Karpas-422 (cell line): ENCODE measurements around the gene BFSP2. TPM values are rescaled to one million over a fixed set of nuclear protein-coding genes. Genes with fewer than 3 reads are reported as not detected.
A peak's percentile ranks its signal among the peaks of the same experiment; 100 is the strongest.

ENCODE experiments used
- DNase-seq: peaks from one replicate; pipeline ENCODE4 v3.0.0-alpha.2; 2015
- H2AFZ ChIP-seq: fragments of 200-600 bp; sonication (generic); 2 replicates; pipeline ENCODE4 v1.6.1; 2014; ENCODE audit warnings: antibody characterized with exemption, low read length, mixed read lengths
- H3K27ac ChIP-seq: fragments of 200-600 bp; sonication (generic); 2 replicates; pipeline ENCODE4 v1.5.1; 2014; ENCODE audit warnings: mild to moderate bottlenecking, low read length, moderate library complexity
- H3K27me3 ChIP-seq: fragments of 200-600 bp; sonication (generic); 2 replicates; pipeline ENCODE4 v1.6.1; 2014; ENCODE audit warnings: low read length, mixed read lengths
- H3K36me3 ChIP-seq: fragments of 200-600 bp; sonication (generic); 2 replicates; pipeline ENCODE4 v1.6.1; 2014; ENCODE audit warnings: low read length, mixed read lengths; ENCODE audit not compliant: insufficient read depth
- H3K4me1 ChIP-seq: fragments of 200-600 bp; sonication (generic); 2 replicates; pipeline ENCODE4 v1.6.1; 2014; ENCODE audit warnings: mild to moderate bottlenecking, low read length, mixed read lengths
- H3K4me2 ChIP-seq: fragments of 200-600 bp; sonication (generic); 2 replicates; pipeline ENCODE4 v1.6.1; 2014; ENCODE audit warnings: low read length, low read depth, mild to moderate bottlenecking; ENCODE audit not compliant: poor library complexity, severe bottlenecking
- H3K4me3 ChIP-seq: fragments of 200-600 bp; sonication (generic); 2 replicates; pipeline ENCODE4 v1.5.1; 2014; ENCODE audit warnings: mild to moderate bottlenecking, antibody characterized with exemption, low read length, mixed read lengths
- H3K79me2 ChIP-seq: fragments of 200-600 bp; sonication (generic); 2 replicates; pipeline ENCODE4 v1.6.1; 2014; ENCODE audit warnings: mild to moderate bottlenecking, low read length, mixed read lengths
- H3K9ac ChIP-seq: fragments of 200-600 bp; sonication (generic); 2 replicates; pipeline ENCODE4 v1.6.0; 2014; ENCODE audit warnings: low read length
- H3K9me2 ChIP-seq: fragments of 200-600 bp; sonication (generic), shearing (Covaris generic); replicated peaks from 2 replicates; pipeline ENCODE4 v1.6.0; 2014; ENCODE audit warnings: mild to moderate bottlenecking, low read length, moderate library complexity; ENCODE audit not compliant: insufficient read depth
- H3K9me3 ChIP-seq: fragments of 300-700, 200-600 bp; sonication (generic); 2 replicates; pipeline ENCODE4 v1.6.1; 2014; ENCODE audit warnings: low read length, mixed read lengths
- H4K20me1 ChIP-seq: fragments of 200-600 bp; sonication (generic); 2 replicates; pipeline ENCODE4 v1.6.1; 2014; ENCODE audit warnings: mild to moderate bottlenecking, antibody characterized with exemption, low read length, low read depth; ENCODE audit not compliant: insufficient read depth
- total RNA-seq: library from RNA; depleted of rRNA; stranded (reverse); fragments of >200 nt; shearing (Covaris generic); gene quantifications from 2 replicates; pipeline ENCODE4 v1.2.3, GENCODE V29; 2014; ENCODE audit warnings: low replicate concordance

The BFSP2 gene
- total RNA-seq, 1 experiment from 2014 or later, result 33.1 TPM

- peak overlapping the region; percentile 98 for H3K27ac ChIP-seq
Observed at GRCh38 chr3:133459400-133459799, 59.5 kb downstream of the BFSP2 start.

GRCh38 chr3:133460809-133461208 lies 61.0 kb downstream of the BFSP2 start:
- no peaks in the 10 kb centered on the region for H4K20me1 ChIP-seq
- no peaks in the 10 kb centered on the region for H3K9me3 ChIP-seq
- no peaks in the 10 kb centered on the region for H3K9me2 ChIP-seq
- no peaks in the 10 kb centered on the region for H3K27me3 ChIP-seq
- H2AFZ ChIP-seq, result no peak overlapping the region
- H3K4me3 ChIP-seq, result peak overlapping the region; percentile 21; the same call in 1 of the 2 replicates
- peak overlapping the region; percentile 66 for H3K9ac ChIP-seq
- H3K4me1 ChIP-seq, result peaks cover 85% of the 10 kb centered on the region
- H3K4me2 ChIP-seq, result peak overlapping the region; percentile 59
- no peaks in the 10 kb centered on the region for H3K79me2 ChIP-seq
- no peaks in the 10 kb centered on the region for H3K36me3 ChIP-seq
- DNase-seq, result peak; percentile 73
- H3K27ac ChIP-seq, result peak overlapping the region; percentile 98

More at GRCh38 chr3:133459400-133459799, 59.5 kb downstream of the BFSP2 start:
- no peaks in the 10 kb centered on the region for H3K36me3 ChIP-seq
- H3K4me1 ChIP-seq, result peaks cover 77% of the 10 kb centered on the region
- no peaks in the 10 kb centered on the region for H3K9me2 ChIP-seq
- 0 out of 2 replicates have a peak overlapping the region, but pooled peaks have one; percentile 23 for H2AFZ ChIP-seq
- H4K20me1 ChIP-seq, result no peaks in the 10 kb centered on the region
- no peaks in the 10 kb centered on the region for H3K9me3 ChIP-seq
- H3K79me2 ChIP-seq, result no peaks in the 10 kb centered on the region
- peak; percentile 33 for DNase-seq
- H3K9ac ChIP-seq, result peak overlapping the region; percentile 66; the same call in 1 of the 2 replicates
- no peak overlapping the region for H3K4me3 ChIP-seq
- no peak overlapping the region for H3K4me2 ChIP-seq
- H3K27me3 ChIP-seq, result no peaks in the 10 kb centered on the region

- Histone ChIP-seq H3K4me3 (peak overlapping the region; percentile 21; the same call in 1 of the 2 replicates), H3K9me3 (no peaks in the 10 kb centered on the region), H3K9me2 (no peaks in the 10 kb centered on the region), H3K79me2 (no peaks in the 10 kb centered on the region), H3K4me2 (peak overlapping the region; percentile 59), H4K20me1 (no peaks in the 10 kb centered on the region), H2AFZ (no peak overlapping the region), H3K36me3 (no peaks in the 10 kb centered on the region), H3K27ac (peak overlapping the region; percentile 98), H3K4me1 (peaks cover 87% of the 10 kb centered on the region), H3K9ac (peak overlapping the region; percentile 66), H3K27me3 (no peaks in the 10 kb centered on the region)
- peak; percentile 90 for DNase-seq
Observed at GRCh38 chr3:133461291-133461690, 61.4 kb downstream of the BFSP2 start.

- Histone ChIP-seq H3K4me3 (no peak overlapping the region), H3K4me1 (peaks cover 92% of the 10 kb centered on the region), H3K36me3 (no peaks in the 10 kb centered on the region), H3K9me3 (no peaks in the 10 kb centered on the region), H3K27ac (peak overlapping the region; percentile 98), H3K9me2 (no peaks in the 10 kb centered on the region), H3K4me2 (peak overlapping the region; percentile 75), H3K27me3 (no peaks in the 10 kb centered on the region), H4K20me1 (no peaks in the 10 kb centered on the region), H3K79me2 (no peaks in the 10 kb centered on the region), H2AFZ (no peak overlapping the region), H3K9ac (peak overlapping the region; percentile 36)
- DNase-seq, result peak; percentile 59
Observed at GRCh38 chr3:133463347-133463860, 63.5 kb downstream of the BFSP2 start.

- peak overlapping the region; percentile 98 for H3K27ac ChIP-seq
- no peaks in the 10 kb centered on the region for H4K20me1 ChIP-seq
- H3K4me3 ChIP-seq, result no peak overlapping the region
- H3K9me2 ChIP-seq, result no peaks in the 10 kb centered on the region
- H3K4me2 ChIP-seq, result peak overlapping the region; percentile 75
- no peaks in the 10 kb centered on the region for H3K9me3 ChIP-seq
- H3K4me1 ChIP-seq, result peaks cover 99% of the 10 kb centered on the region
- H3K27me3 ChIP-seq, result no peaks in the 10 kb centered on the region
- H3K79me2 ChIP-seq, result no peaks in the 10 kb centered on the region
- peak overlapping the region; percentile 58 for H3K9ac ChIP-seq
- H3K36me3 ChIP-seq, result no peaks in the 10 kb centered on the region
- DNase-seq, result peak; percentile 85
- H2AFZ ChIP-seq, result no peak overlapping the region
Observed at GRCh38 chr3:133464573-133464972, 64.7 kb downstream of the BFSP2 start.

GRCh38 chr3:133466531-133467386 lies 66.9 kb downstream of the BFSP2 start:
- Histone ChIP-seq H3K4me2 (peak overlapping the region; percentile 75), H3K9ac (peak overlapping the region; percentile 88), H3K4me3 (peak overlapping the region; percentile 57), H3K9me3 (no peaks in the 10 kb centered on the region), H3K36me3 (no peaks in the 10 kb centered on the region), H2AFZ (no peak overlapping the region), H3K27ac (peak overlapping the region; percentile 98), H3K4me1 (peaks cover 99% of the 10 kb centered on the region), H3K79me2 (no peaks in the 10 kb centered on the region), H4K20me1 (no peaks in the 10 kb centered on the region), H3K9me2 (no peaks in the 10 kb centered on the region), H3K27me3 (no peaks in the 10 kb centered on the region)
- peak; percentile 93 for DNase-seq

GRCh38 chr3:133467780-133468179 lies 67.9 kb downstream of the BFSP2 start:
- Histone ChIP-seq H3K9ac (peak overlapping the region; percentile 57), H3K9me2 (no peaks in the 10 kb centered on the region), H3K4me2 (peak overlapping the region; percentile 75), H3K4me3 (no peak overlapping the region), H3K9me3 (no peaks in the 10 kb centered on the region), H3K4me1 (peaks cover 99% of the 10 kb centered on the region), H4K20me1 (no peaks in the 10 kb centered on the region), H3K27me3 (no peaks in the 10 kb centered on the region), H2AFZ (no peak overlapping the region), H3K27ac (peak overlapping the region; percentile 98), H3K79me2 (no peaks in the 10 kb centered on the region), H3K36me3 (no peaks in the 10 kb centered on the region)
- peak; percentile 85 for DNase-seq

GRCh38 chr3:133468251-133468721 lies 68.4 kb downstream of the BFSP2 start:
- H3K4me3 ChIP-seq, result no peak overlapping the region
- H3K9me2 ChIP-seq, result no peaks in the 10 kb centered on the region
- peak overlapping the region; percentile 57 for H3K9ac ChIP-seq
- DNase-seq, result peak; percentile 72
- H3K9me3 ChIP-seq, result no peaks in the 10 kb centered on the region
- H3K27me3 ChIP-seq, result no peaks in the 10 kb centered on the region
- peak overlapping the region; percentile 75 for H3K4me2 ChIP-seq
- H3K27ac ChIP-seq, result peak overlapping the region; percentile 98
- H3K79me2 ChIP-seq, result no peaks in the 10 kb centered on the region
- peaks cover 99% of the 10 kb centered on the region for H3K4me1 ChIP-seq
- no peaks in the 10 kb centered on the region for H3K36me3 ChIP-seq
- H4K20me1 ChIP-seq, result no peaks in the 10 kb centered on the region
- H2AFZ ChIP-seq, result no peak overlapping the region
